Endothelial cell of umbilical vein (primary cell): ENCODE data around the gene RPTN. TPM values are rescaled to one million over a fixed set of nuclear protein-coding genes. Genes with fewer than 3 reads are reported as not detected.

Experiments used
- BruUV-seq: library from RNA; stranded (reverse); fragments of 400-500 nt; replicated peaks from 2 replicates; lab custom pipeline; 2021; lab: Mats Ljungman, UMichigan
- CTCF ChIA-PET: fragments of 300-600, 350-600 bp; sonication (Branson Sonifier 250); formaldehyde crosslinking; loops from one replicate; lab custom pipeline; 2021; ENCODE audit warnings: antibody characterized with exemption, inconsistent platforms; lab: Charles Lee
- POLR2A ChIA-PET: fragments of 300-600, 350-600 bp; sonication (Branson Sonifier 250); formaldehyde crosslinking; loops from one replicate; lab custom pipeline; 2021; ENCODE audit warnings: antibody characterized with exemption, inconsistent platforms; lab: Charles Lee
- DNase-seq: peaks from one replicate; pipeline ENCODE4 v3.0.0-alpha.2; 2011; ENCODE audit warnings: low read depth, low spot score
- FAIRE-seq: peaks from 2 replicates; lab custom pipeline; 2011; peaks lifted over from hg19 to GRCh38; lab: Jason Lieb, UNC
- H2AFZ ChIP-seq: 2 replicates; pipeline ENCODE4 v1.6.0; 2012; ENCODE audit warnings: low read depth, low read length, control low read depth, inconsistent platforms
- H3K27ac ChIP-seq: 2 replicates; pipeline ENCODE4 v1.5.1; 2011; ENCODE audit warnings: low read depth, mild to moderate bottlenecking, control low read depth, low read length, moderate library complexity; ENCODE audit not compliant: insufficient read depth
- H3K27me3 ChIP-seq, 2 experiments: 2 replicates each; pipeline versions ENCODE4 v1.6.0 to v1.6.1; 2011; ENCODE audit warnings: low read length in 2 of 2, mixed read lengths in 1 of 2; ENCODE audit not compliant: control insufficient read depth in 2 of 2, insufficient read depth in 2 of 2
- H3K36me3 ChIP-seq, 2 experiments: 2 replicates in 1 of 2; 3 replicates in 1 of 2; pipeline ENCODE4 v1.5.1; 2011; ENCODE audit warnings: low read length in 2 of 2, mild to moderate bottlenecking in 1 of 2, moderate library complexity in 1 of 2; ENCODE audit not compliant: control insufficient read depth in 2 of 2, insufficient read depth in 2 of 2; ENCODE audit errors: extremely low read depth in 1 of 2
- H3K4me1 ChIP-seq: 3 replicates; pipeline ENCODE4 v1.5.1; 2011; ENCODE audit warnings: mild to moderate bottlenecking, low read length; ENCODE audit not compliant: control insufficient read depth, insufficient read depth; ENCODE audit errors: extremely low read depth
- H3K4me2 ChIP-seq: 2 replicates; pipeline ENCODE4 v1.6.1; 2011; ENCODE audit warnings: low read length, control low read depth, mixed read lengths; ENCODE audit not compliant: insufficient read depth
- H3K4me3 ChIP-seq, 3 experiments: fragments of 200-600 bp in 1 of 3; sonication (generic), shearing (Covaris generic) in 1 of 3; replicated peaks in 1 of 3; 2 replicates each; pipeline ENCODE4 v1.5.1; 2011 to 2016; ENCODE audit warnings: control low read depth in 3 of 3, low read length in 3 of 3, mild to moderate bottlenecking in 2 of 3, inconsistent platforms in 1 of 3, low read depth in 1 of 3, moderate library complexity in 1 of 3; ENCODE audit not compliant: insufficient read depth in 1 of 3
- H3K79me2 ChIP-seq: 2 replicates; pipeline ENCODE4 v1.6.0; 2012; ENCODE audit warnings: low read length, inconsistent platforms; ENCODE audit not compliant: control insufficient read depth, insufficient read depth
- H3K9ac ChIP-seq: replicated peaks from 2 replicates; pipeline ENCODE3; 2011; ENCODE audit warnings: low read length, control low read depth; ENCODE audit not compliant: insufficient read depth; ENCODE audit errors: extremely low read depth
- H3K9me1 ChIP-seq: replicated peaks from 3 replicates; pipeline ENCODE4 v1.6.0; 2011; ENCODE audit warnings: mild to moderate bottlenecking, low read length; ENCODE audit not compliant: control insufficient read depth, insufficient read depth; ENCODE audit errors: extremely low read depth
- H3K9me3 ChIP-seq: replicated peaks from 2 replicates; pipeline ENCODE4 v1.5.1; 2012; ENCODE audit warnings: low read length, inconsistent platforms; ENCODE audit not compliant: control insufficient read depth, insufficient read depth
- H4K20me1 ChIP-seq: replicated peaks from 2 replicates; pipeline ENCODE3; 2011; ENCODE audit warnings: mild to moderate bottlenecking, low read length; ENCODE audit not compliant: control insufficient read depth, insufficient read depth; ENCODE audit errors: extremely low read depth
- CTCF ChIP-seq, 2 donors: IDR thresholded peaks; 1 replicate in 1 of 2; 2 replicates in 1 of 2; pipeline ENCODE4 v1.5.1; 2011; ENCODE audit warnings: low read length in 2 of 2, mild to moderate bottlenecking in 2 of 2, moderate library complexity in 2 of 2, control low read depth in 1 of 2, inconsistent platforms in 1 of 2, low read depth in 1 of 2; ENCODE audit not compliant: insufficient read depth in 1 of 2; ENCODE audit errors: extremely low read depth in 1 of 2
- JUN ChIP-seq: IDR thresholded peaks from 2 replicates; pipeline ENCODE4 v1.6.1; 2011; ENCODE audit warnings: borderline replicate concordance, low read depth; ENCODE audit not compliant: insufficient read length, insufficient read depth
- MYC ChIP-seq: IDR thresholded peaks from one replicate; pipeline ENCODE4 v1.6.1; 2011; ENCODE audit warnings: mild to moderate bottlenecking, low read depth, low read length
- POLR2A ChIP-seq: IDR thresholded peaks from 2 replicates; pipeline ENCODE4 v1.6.1; 2012; ENCODE audit warnings: low read depth, mild to moderate bottlenecking, control low read depth, low read length
- dilution Hi-C: fragments of 300-500 bp; cut with MboI; formaldehyde crosslinking; loops from one replicate; pipeline ENCODE4 v1.15.0; 2019; ENCODE audit warnings: low sequenced_read_pairs; ENCODE audit not compliant: extremely low pct_ligation_motif_present
- intact Hi-C: fragments of 100-400 bp; cut with micrococcal nuclease; formaldehyde crosslinking; loops from one replicate; pipeline ENCODE4 v1.10.0; 2022
- polyA plus RNA-seq, 4 experiments: library from polyadenylated mRNA; depleted of rRNA in 3 of 4; stranded (reverse) in 3 of 4; unstranded in 1 of 4; fragments of >200 nt; gene quantifications; 2 replicates each; pipeline versions ENCODE4 v1.2.1 to v1.2.3, GENCODE V29; 2011 to 2012; ENCODE audit warnings: missing spikeins in 1 of 4
- total RNA-seq: library from RNA; stranded (reverse); gene quantifications from 2 replicates; pipeline ENCODE4 v1.2.3, GENCODE V29; 2021

Gene RPTN
- total and polyA plus RNA-seq, 2 donors (not counting 3 experiments of a cell fraction or from before 2014, with no cell fraction given), result not detected

GRCh38 chr1:152109998-152110294 lies 49.1 kb downstream of the RPTN start:
- intact Hi-C loops, result loop anchor here (5.0 kb wide), 1 partner anchor 58 kb away; no protein-coding TSS in a partner anchor
- POLR2A ChIA-PET, result no interaction called here

More at GRCh38 chr1:152109998-152110294, 49.1 kb downstream of the RPTN start:
- dilution Hi-C loops, result no loop called here
- CTCF ChIA-PET, result interaction anchor here (1.0 to 4.6 kb wide), 8 partner anchors 22 to 349 kb away, joined by 3 to 28 read pairs (median 5); no protein-coding TSS in a partner anchor
- DNase-seq, result no peak
- Histone ChIP-seq H3K9me1 (no peaks in the 10 kb centered on the region), H2AFZ (peak overlapping the region; percentile 54), H3K27me3 (peaks cover 75 to 93% of the 10 kb centered on the region in 2 experiments), H3K27ac (no peak overlapping the region), H3K9ac (no peak overlapping the region), H3K9me3 (no peaks in the 10 kb centered on the region), H3K79me2 (no peaks in the 10 kb centered on the region), H3K36me3 (no peaks in the 10 kb centered on the region), H3K4me1 (peaks cover 33% of the 10 kb centered on the region), H3K4me3 (no peak overlapping the region), H4K20me1 (no peaks in the 10 kb centered on the region), H3K4me2 (peak overlapping the region; percentile 32)
- no peak for TF ChIP-seq CTCF (IDR thresholded peaks at IDR 0.05; ENCODE audit: extremely low read depth in 1 of 2, insufficient read depth in 1 of 2, low read depth in 1 of 2, low read length in 2 of 2)
- TF ChIP-seq MYC, result no peak
- TF ChIP-seq POLR2A, result no peak
- no peak for TF ChIP-seq JUN
- FAIRE-seq, result no peak
- no TSS peak for BruUV-seq
